NOMO-1 (cell line): Measurements from ENCODE around the gene HMGB2.

Experiments
- DNase-seq, 2 experiments: peaks; one replicate each; lab custom pipeline; 2025; ENCODE audit not compliant: unreplicated experiment in 2 of 2; lab: John Stamatoyannopoulos, UW

HMGB2 gene

GRCh38 chr4:173289353-173289727, 44.8 kb downstream of the HMGB2 start:
- no peak for DNase-seq

GRCh38 chr4:173288698-173289352, 45.3 kb downstream of the HMGB2 start:
- no peak for DNase-seq

- peak; percentile 16 to 58 for DNase-seq
Observed at GRCh38 chr4:173288296-173288695, 45.9 kb downstream of the HMGB2 start.

GRCh38 chr4:173287486-173287885, 46.7 kb downstream of the HMGB2 start:
- no peak for DNase-seq

- no peak for DNase-seq
Observed at GRCh38 chr4:173284463-173284862, 49.7 kb downstream of the HMGB2 start.

- DNase-seq, result no peak
Observed at GRCh38 chr4:173282626-173283025, 51.5 kb downstream of the HMGB2 start.

- DNase-seq, result no peak
Observed at GRCh38 chr4:173282256-173282562, 51.9 kb downstream of the HMGB2 start.

- DNase-seq, result peak; percentile 64 to 89
Observed at GRCh38 chr4:173281406-173282255, 52.5 kb downstream of the HMGB2 start.
